Right renal cortex interstitium (tissue), 3 donors: ENCODE results near the gene AQR. TPM values are rescaled to one million over a fixed set of nuclear protein-coding genes. Genes with fewer than 3 reads are reported as not detected.
"Not testable (repeated sequence)": the region's sequence is repeated elsewhere in the genome, so short reads cannot be mapped to it uniquely, and the experiment has no call there.

Experiments
- DNase-seq, 3 donors: peaks; one replicate each; pipeline ENCODE4 v3.0.0-alpha.2; 2013; ENCODE audit warnings: low read depth in 3 of 3, low spot score in 2 of 3
- polyA plus RNA-seq, 3 donors: library from polyadenylated mRNA; unstranded; fragments of 120-200 nt; gene quantifications; one replicate each; pipeline ENCODE4 v1.2.1, GENCODE V29; 2013; ENCODE audit not compliant: insufficient read length in 3 of 3

AQR gene
- polyA plus RNA-seq, 3 donors, result 44.2 to 47.4 (median 44.6) TPM

GRCh38 chr15:34964277-34964676 lies 5.3 kb downstream of the AQR start:
- DNase-seq, result no peak

GRCh38 chr15:34953851-34954250 lies 15.7 kb downstream of the AQR start:
- DNase-seq, result no peak

- DNase-seq, result no peak
These were observed 17.1 kb downstream of the AQR start for GRCh38 chr15:34952481-34952880.

GRCh38 chr15:34951993-34952392 lies 17.5 kb downstream of the AQR start:
- DNase-seq, result no peak

GRCh38 chr15:34944936-34945335 lies 24.6 kb downstream of the AQR start:
- no peak for DNase-seq

GRCh38 chr15:34943711-34944110 lies 25.8 kb downstream of the AQR start:
- no peak for DNase-seq

GRCh38 chr15:34943264-34943663 lies 26.3 kb downstream of the AQR start:
- DNase-seq, result not testable (repeated sequence)

GRCh38 chr15:34942363-34942762 lies 27.2 kb downstream of the AQR start:
- no peak for DNase-seq

GRCh38 chr15:34941831-34942230 lies 27.7 kb downstream of the AQR start:
- no peak for DNase-seq

- no peak for DNase-seq
These were observed 28.3 kb downstream of the AQR start for GRCh38 chr15:34941185-34941698.

- no peak for DNase-seq
These were observed 36.0 kb downstream of the AQR start for GRCh38 chr15:34933432-34933975.

- not testable (repeated sequence) for DNase-seq
These were observed 41.2 kb downstream of the AQR start for GRCh38 chr15:34928349-34928748.

- DNase-seq, result no peak
These were observed 41.8 kb downstream of the AQR start for GRCh38 chr15:34927726-34928125.

GRCh38 chr15:34914317-34914716 lies 55.2 kb downstream of the AQR start:
- no peak for DNase-seq

GRCh38 chr15:34905047-34905446 lies 64.5 kb downstream of the AQR start:
- DNase-seq, result no peak

- DNase-seq, result no peak
These were observed 65.0 kb downstream of the AQR start for GRCh38 chr15:34904527-34904926.

- DNase-seq, result no peak
These were observed 68.8 kb downstream of the AQR start for GRCh38 chr15:34900748-34901147.

GRCh38 chr15:34896183-34896582 lies 73.4 kb downstream of the AQR start:
- no peak for DNase-seq

- DNase-seq, result no peak
These were observed 75.6 kb downstream of the AQR start for GRCh38 chr15:34893967-34894366.

GRCh38 chr15:34892963-34893591 lies 76.5 kb downstream of the AQR start:
- no peak for DNase-seq

- no peak for DNase-seq
These were observed 79.1 kb downstream of the AQR start for GRCh38 chr15:34890424-34890823.

GRCh38 chr15:34889476-34889875 lies 80.1 kb downstream of the AQR start:
- no peak for DNase-seq

GRCh38 chr15:34886134-34886533 lies 83.4 kb downstream of the AQR start:
- DNase-seq, result no peak
